Stimulated activated naive CD8-positive, alpha-beta T cell treated with anti-CD3 and anti-CD28 coated beads, Interleukin-15, Interleukin-2, amounts not matched to agents 100 ng/mL and 50 ng/mL, for 24 hours (primary cell): ENCODE data around the gene PAH.
A peak's percentile ranks its signal among the peaks of the same experiment; 100 is the strongest.

Source experiments
- H3K27ac Mint-ChIP-seq: one replicate; pipeline ENCODE4 v1.8.0; 2021; ENCODE audit warnings: mild to moderate bottlenecking, mixed read lengths
- H3K27me3 Mint-ChIP-seq: one replicate; pipeline ENCODE4 v1.8.0; 2021; ENCODE audit warnings: mixed read lengths
- H3K36me3 Mint-ChIP-seq: one replicate; pipeline ENCODE4 v1.8.0; 2021; ENCODE audit warnings: low read depth, mixed read lengths
- H3K4me1 Mint-ChIP-seq: one replicate; pipeline ENCODE4 v1.8.0; 2021; ENCODE audit warnings: low read depth, mixed read lengths
- H3K4me3 Mint-ChIP-seq: one replicate; pipeline ENCODE4 v1.8.0; 2021; ENCODE audit warnings: mild to moderate bottlenecking, mixed read lengths
- H3K9me3 Mint-ChIP-seq: one replicate; pipeline ENCODE4 v1.8.0; 2021; ENCODE audit warnings: mixed read lengths

PAH gene

GRCh38 chr12:102917026-102917787 lies at the start of gene PAH:
TSS of gene PAH (minus strand) at chr12:102917244. CDS start at chr12:102917130, 114 bp downstream.
- Mint-ChIP-seq H3K27ac (peak within 1 kb of the TSS; percentile 51), H3K4me1 (peaks cover 3% of the 10 kb centered on the region), H3K4me3 (peak within 1 kb of the TSS; percentile 72), H3K27me3 (peaks cover 25% of the 10 kb centered on the region), H3K9me3 (no peaks in the 10 kb centered on the region), H3K36me3 (no peaks in the 10 kb centered on the region)

DNA sequence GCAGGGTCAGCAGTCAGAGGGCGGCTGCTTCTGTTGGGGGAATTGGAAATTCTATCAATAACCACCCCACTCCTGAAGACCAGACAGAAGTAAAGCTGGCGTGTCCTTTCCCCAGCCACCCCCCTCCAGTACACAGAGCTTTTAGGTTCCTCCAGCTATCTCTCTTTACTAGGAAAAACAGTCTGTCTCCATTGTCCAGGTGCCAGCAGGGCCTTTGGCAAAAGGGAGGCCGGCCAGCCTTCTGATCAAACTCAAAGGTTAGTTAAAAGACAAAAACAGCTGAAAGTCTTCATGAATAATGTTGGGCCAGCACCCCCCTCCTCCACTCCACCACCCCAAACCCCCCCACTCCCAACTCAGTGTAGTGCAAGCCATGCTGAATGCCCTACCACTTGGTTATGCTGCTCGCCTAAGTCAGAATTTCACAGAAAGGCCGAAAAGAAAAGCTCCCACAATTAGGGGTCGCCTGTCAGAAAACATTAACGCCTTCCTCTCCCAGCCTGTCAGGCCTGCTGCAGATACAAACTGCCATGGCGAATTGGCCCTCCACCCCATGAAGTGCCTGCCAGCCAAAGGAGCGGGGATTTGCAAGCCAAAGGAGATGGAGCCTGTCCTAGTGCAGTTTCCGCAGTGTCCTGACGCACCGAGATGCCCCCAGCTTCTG lies 49.3 kb upstream of the PAH start:
- Mint-ChIP-seq H3K27ac (no peak overlapping the region), H3K9me3 (peaks cover 12% of the 10 kb centered on the region), H3K4me1 (peaks cover 25% of the 10 kb centered on the region), H3K36me3 (peaks cover 5% of the 10 kb centered on the region), H3K4me3 (no peak overlapping the region), H3K27me3 (peaks cover 88% of the 10 kb centered on the region)

GRCh38 chr12:102965281-102966155 lies 48.5 kb upstream of the PAH start:
- Mint-ChIP-seq H3K27ac (no peak overlapping the region), H3K27me3 (peaks cover 89% of the 10 kb centered on the region), H3K9me3 (peaks cover 12% of the 10 kb centered on the region), H3K4me3 (peak overlapping the region; percentile 76), H3K36me3 (peaks cover 5% of the 10 kb centered on the region), H3K4me1 (peaks cover 26% of the 10 kb centered on the region)

- Mint-ChIP-seq H3K4me1 (peaks cover 26% of the 10 kb centered on the region), H3K27me3 (peaks cover 90% of the 10 kb centered on the region), H3K27ac (no peak overlapping the region), H3K4me3 (peak overlapping the region; percentile 76), H3K36me3 (peaks cover 5% of the 10 kb centered on the region), H3K9me3 (peaks cover 12% of the 10 kb centered on the region)
Observed at GRCh38 chr12:102964872-102965271, 47.8 kb upstream of the PAH start.

GRCh38 chr12:102963796-102964195 lies 46.8 kb upstream of the PAH start:
- Mint-ChIP-seq H3K27me3 (peaks cover 94% of the 10 kb centered on the region), H3K4me3 (no peak overlapping the region), H3K27ac (no peak overlapping the region)

GRCh38 chr12:102962986-102963385 lies 45.9 kb upstream of the PAH start:
- Mint-ChIP-seq H3K9me3 (peaks cover 12% of the 10 kb centered on the region), H3K4me3 (no peak overlapping the region), H3K27ac (no peak overlapping the region), H3K4me1 (peaks cover 38% of the 10 kb centered on the region), H3K27me3 (peaks cover 91% of the 10 kb centered on the region), H3K36me3 (peaks cover 5% of the 10 kb centered on the region)

More at GRCh38 chr12:102963796-102964195, 46.8 kb upstream of the PAH start:
- peaks cover 5% of the 10 kb centered on the region for H3K36me3 Mint-ChIP-seq
- H3K9me3 Mint-ChIP-seq: peaks cover 12% of the 10 kb centered on the region
- peaks cover 32% of the 10 kb centered on the region for H3K4me1 Mint-ChIP-seq

DNA sequence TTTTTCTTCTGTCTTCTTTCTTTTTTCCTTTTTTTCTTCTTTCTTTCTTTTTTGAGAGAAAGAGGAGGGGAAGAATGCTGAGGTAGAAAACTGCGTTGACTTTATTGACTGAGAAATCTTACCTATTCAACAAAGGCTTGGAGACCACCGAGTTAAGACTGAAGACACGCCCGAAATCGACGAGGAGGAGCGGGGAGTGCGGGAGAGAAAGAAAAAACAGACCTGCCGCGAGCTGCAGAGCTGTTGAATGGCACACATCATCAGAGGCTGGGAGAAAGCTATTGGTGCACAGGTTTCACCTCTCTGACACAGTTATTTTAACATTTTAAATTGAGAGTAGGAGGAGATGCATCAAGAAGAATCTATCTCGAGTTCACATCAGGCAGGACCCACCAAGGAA lies 45.5 kb upstream of the PAH start:
- peak overlapping the region; percentile 15 for H3K4me3 Mint-ChIP-seq
- H3K4me1 Mint-ChIP-seq: peaks cover 42% of the 10 kb centered on the region
- H3K27me3 Mint-ChIP-seq: peaks cover 91% of the 10 kb centered on the region
- no peak overlapping the region for H3K27ac Mint-ChIP-seq
- H3K36me3 Mint-ChIP-seq: peaks cover 5% of the 10 kb centered on the region
- H3K9me3 Mint-ChIP-seq: peaks cover 12% of the 10 kb centered on the region

DNA sequence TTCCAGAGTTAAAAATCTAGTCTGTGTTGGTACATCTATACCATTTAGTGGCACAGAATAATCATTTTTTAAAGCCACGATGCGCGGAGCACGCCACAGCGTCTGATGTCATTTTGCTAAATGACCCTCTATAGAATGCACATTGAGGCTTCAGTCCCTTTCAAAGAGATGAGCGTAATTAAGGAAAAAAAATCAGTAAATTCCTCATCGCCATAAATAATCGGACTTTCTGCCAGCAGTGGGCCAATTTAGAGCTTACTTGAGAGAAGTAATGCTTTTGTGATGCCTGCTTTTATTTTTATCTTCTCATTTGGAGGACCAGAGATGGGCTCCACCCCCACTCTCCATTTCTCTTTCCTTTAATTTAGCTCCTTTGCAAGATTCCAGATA lies 44.4 kb upstream of the PAH start:
- Mint-ChIP-seq H3K27me3 (peaks cover 89% of the 10 kb centered on the region), H3K9me3 (peaks cover 12% of the 10 kb centered on the region), H3K4me1 (peaks cover 47% of the 10 kb centered on the region), H3K27ac (no peak overlapping the region), H3K4me3 (peak overlapping the region; percentile 3), H3K36me3 (peaks cover 5% of the 10 kb centered on the region)

DNA sequence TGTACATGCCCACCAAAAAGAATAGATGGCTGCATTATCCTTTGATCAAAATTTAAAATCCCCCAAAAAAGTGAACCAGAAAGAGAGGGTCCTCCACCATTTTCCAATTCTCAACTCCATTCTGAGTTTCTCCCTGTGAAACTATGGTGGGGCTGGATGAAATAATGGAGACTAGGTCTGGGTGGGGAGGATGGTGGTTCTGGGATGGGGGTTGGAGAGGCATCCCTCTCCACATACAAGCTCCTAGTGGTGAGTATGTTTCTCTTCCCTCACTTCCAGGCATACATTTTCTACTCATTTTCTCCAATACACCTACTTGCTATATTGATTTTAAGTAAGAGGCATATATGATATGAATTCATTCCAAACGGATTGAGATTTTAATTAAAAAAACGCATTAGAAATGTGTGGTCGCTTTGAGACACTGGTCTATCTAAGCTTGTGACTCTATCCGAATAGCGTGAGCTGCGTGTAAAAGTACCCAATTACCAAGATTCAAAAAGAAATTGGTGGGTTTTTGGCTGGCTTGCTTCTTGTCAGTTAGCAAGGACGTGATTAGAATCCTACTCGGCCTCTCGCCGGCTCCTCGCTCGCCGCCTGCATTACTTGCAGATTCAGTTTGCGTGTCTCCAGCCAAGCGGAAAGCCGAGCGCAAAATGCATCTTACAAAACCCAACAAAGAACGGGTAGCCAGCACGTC lies 43.9 kb upstream of the PAH start:
- no peak overlapping the region for H3K27ac Mint-ChIP-seq
- H3K36me3 Mint-ChIP-seq: peaks cover 5% of the 10 kb centered on the region
- peaks cover 86% of the 10 kb centered on the region for H3K27me3 Mint-ChIP-seq
- no peak overlapping the region for H3K4me3 Mint-ChIP-seq
- peaks cover 12% of the 10 kb centered on the region for H3K9me3 Mint-ChIP-seq
- H3K4me1 Mint-ChIP-seq: peaks cover 49% of the 10 kb centered on the region

GRCh38 chr12:102959391-102959790 lies 42.3 kb upstream of the PAH start:
- Mint-ChIP-seq H3K4me1 (peaks cover 38% of the 10 kb centered on the region), H3K4me3 (no peak overlapping the region), H3K9me3 (peaks cover 12% of the 10 kb centered on the region), H3K36me3 (peaks cover 5% of the 10 kb centered on the region), H3K27me3 (peaks cover 88% of the 10 kb centered on the region), H3K27ac (no peak overlapping the region)

GRCh38 chr12:102958830-102959176 lies 41.8 kb upstream of the PAH start:
- Mint-ChIP-seq H3K4me3 (peak overlapping the region; percentile 56), H3K4me1 (peaks cover 44% of the 10 kb centered on the region), H3K9me3 (peaks cover 6% of the 10 kb centered on the region), H3K27ac (peak overlapping the region; percentile 47), H3K36me3 (peaks cover 1% of the 10 kb centered on the region), H3K27me3 (peaks cover 88% of the 10 kb centered on the region)

DNA sequence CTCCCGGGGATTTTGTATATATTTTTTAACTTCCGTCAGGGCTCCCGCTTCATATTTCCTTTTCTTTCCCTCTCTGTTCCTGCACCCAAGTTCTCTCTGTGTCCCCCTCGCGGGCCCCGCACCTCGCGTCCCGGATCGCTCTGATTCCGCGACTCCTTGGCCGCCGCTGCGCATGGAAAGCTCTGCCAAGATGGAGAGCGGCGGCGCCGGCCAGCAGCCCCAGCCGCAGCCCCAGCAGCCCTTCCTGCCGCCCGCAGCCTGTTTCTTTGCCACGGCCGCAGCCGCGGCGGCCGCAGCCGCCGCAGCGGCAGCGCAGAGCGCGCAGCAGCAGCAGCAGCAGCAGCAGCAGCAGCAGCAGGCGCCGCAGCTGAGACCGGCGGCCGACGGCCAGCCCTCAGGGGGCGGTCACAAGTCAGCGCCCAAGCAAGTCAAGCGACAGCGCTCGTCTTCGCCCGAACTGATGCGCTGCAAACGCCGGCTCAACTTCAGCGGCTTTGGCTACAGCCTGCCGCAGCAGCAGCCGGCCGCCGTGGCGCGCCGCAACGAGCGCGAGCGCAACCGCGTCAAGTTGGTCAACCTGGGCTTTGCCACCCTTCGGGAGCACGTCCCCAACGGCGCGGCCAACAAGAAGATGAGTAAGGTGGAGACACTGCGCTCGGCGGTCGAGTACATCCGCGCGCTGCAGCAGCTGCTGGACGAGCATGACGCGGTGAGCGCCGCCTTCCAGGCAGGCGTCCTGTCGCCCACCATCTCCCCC lies 41.2 kb upstream of the PAH start:
- no peaks in the 10 kb centered on the region for H3K36me3 Mint-ChIP-seq
- H3K4me1 Mint-ChIP-seq: peaks cover 50% of the 10 kb centered on the region

GRCh38 chr12:102957339-102958050 lies 40.5 kb upstream of the PAH start, which contains the start of gene ASCL1:
TSS of gene ASCL1 (plus strand) at chr12:102957674. CDS start at chr12:102958245, 571 bp downstream.
- Mint-ChIP-seq H3K4me1 (peaks cover 49% of the 10 kb centered on the region), H3K27me3 (peaks cover 77% of the 10 kb centered on the region), H3K27ac (no peak within 1 kb of the TSS), H3K4me3 (peak within 1 kb of the TSS; percentile 67), H3K9me3 (no peaks in the 10 kb centered on the region), H3K36me3 (no peaks in the 10 kb centered on the region)

More for the DNA sequence above, 41.2 kb upstream of the PAH start:
- Mint-ChIP-seq H3K4me3 (peak overlapping the region; percentile 67), H3K27me3 (peaks cover 85% of the 10 kb centered on the region), H3K27ac (no peak overlapping the region), H3K9me3 (peaks cover under 1% of the 10 kb centered on the region)
